Measurements from ENCODE around the gene SLC38A2.

Gene SLC38A2

GRCh38 chr12:46376579-46376978 lies 4.0 kb upstream of the SLC38A2 start:
- TF ChIP-seq CTCF (IDR thresholded peaks at IDR 0.05; ENCODE audit: low read depth, low read length, poor library complexity, severe bottlenecking) (no peak), EZH2phosphoT487 (IDR thresholded peaks at IDR 0.05; ENCODE audit: borderline replicate concordance, low read length) (no peak)
- H4K20me1 ChIP-seq (ENCODE audit: control insufficient read depth, insufficient read depth, low read depth, low read length), result no peaks in the 10 kb centered on the region
- no peak overlapping the region for H3K27ac ChIP-seq (ENCODE audit: low read depth, low read length)
- H3K79me2 ChIP-seq (ENCODE audit: control insufficient read depth, low read length), result peaks cover 10% of the 10 kb centered on the region
- H3K9me3 ChIP-seq (ENCODE audit: control insufficient read depth, insufficient read depth, low read length), result no peaks in the 10 kb centered on the region
- H3K4me3 ChIP-seq (ENCODE audit: low read length), result no peak overlapping the region
- no peaks in the 10 kb centered on the region for H3F3A ChIP-seq (ENCODE audit: control insufficient read depth, insufficient read depth)
- peaks cover 23% of the 10 kb centered on the region for H3K27me3 ChIP-seq (ENCODE audit: control insufficient read depth, low read length)
- no peaks in the 10 kb centered on the region for H3K9me2 ChIP-seq (replicated peaks; ENCODE audit: control insufficient read depth, low read length)
- no peak overlapping the region for H3K4me2 ChIP-seq (ENCODE audit: low read length)
- peaks cover 12% of the 10 kb centered on the region for H3K4me1 ChIP-seq (ENCODE audit: control insufficient read depth, low read length)
- H3K36me3 ChIP-seq (ENCODE audit: control insufficient read depth, low read length), result peaks cover 4% of the 10 kb centered on the region; the same call in 1 of the 2 replicates

GRCh38 chr12:46374711-46375110 lies 2.1 kb upstream of the SLC38A2 start:
- H3K27me3 ChIP-seq (ENCODE audit: control insufficient read depth, low read length), result peaks cover 23% of the 10 kb centered on the region
- H3K4me1 ChIP-seq (ENCODE audit: control insufficient read depth, low read length), result peaks cover 26% of the 10 kb centered on the region
- no peak overlapping the region for H3K27ac ChIP-seq (ENCODE audit: low read depth, low read length)
- H3K79me2 ChIP-seq (ENCODE audit: control insufficient read depth, low read length), result peaks cover 28% of the 10 kb centered on the region
- peaks cover 22% of the 10 kb centered on the region for H3K36me3 ChIP-seq (ENCODE audit: control insufficient read depth, low read length)
- TF ChIP-seq CTCF (IDR thresholded peaks at IDR 0.05; ENCODE audit: low read depth, low read length, poor library complexity, severe bottlenecking) (no peak), EZH2phosphoT487 (IDR thresholded peaks at IDR 0.05; ENCODE audit: borderline replicate concordance, low read length) (no peak)
- no peaks in the 10 kb centered on the region for H3K9me3 ChIP-seq (ENCODE audit: control insufficient read depth, insufficient read depth, low read length)
- no peak overlapping the region for H3K4me3 ChIP-seq (ENCODE audit: low read length)
- H3K4me2 ChIP-seq (ENCODE audit: low read length), result no peak overlapping the region
- H3K9me2 ChIP-seq (replicated peaks; ENCODE audit: control insufficient read depth, low read length), result no peaks in the 10 kb centered on the region
- H4K20me1 ChIP-seq (ENCODE audit: control insufficient read depth, insufficient read depth, low read depth, low read length), result peaks cover 13% of the 10 kb centered on the region
- no peaks in the 10 kb centered on the region for H3F3A ChIP-seq (ENCODE audit: control insufficient read depth, insufficient read depth)

GRCh38 chr12:46374310-46374709 lies 1.7 kb upstream of the SLC38A2 start:
- Histone ChIP-seq H3K36me3 (ENCODE audit: control insufficient read depth, low read length) (peaks cover 26% of the 10 kb centered on the region), H3K4me2 (ENCODE audit: low read length) (no peak overlapping the region), H3K79me2 (ENCODE audit: control insufficient read depth, low read length) (peaks cover 32% of the 10 kb centered on the region), H3K4me1 (ENCODE audit: control insufficient read depth, low read length) (peaks cover 28% of the 10 kb centered on the region), H3K27ac (ENCODE audit: low read depth, low read length) (no peak overlapping the region), H3K9me2 (replicated peaks; ENCODE audit: control insufficient read depth, low read length) (no peaks in the 10 kb centered on the region), H4K20me1 (ENCODE audit: control insufficient read depth, insufficient read depth, low read depth, low read length) (peaks cover 17% of the 10 kb centered on the region), H3K4me3 (ENCODE audit: low read length) (no peak overlapping the region), H3K27me3 (ENCODE audit: control insufficient read depth, low read length) (peaks cover 23% of the 10 kb centered on the region), H3F3A (ENCODE audit: control insufficient read depth, insufficient read depth) (no peaks in the 10 kb centered on the region), H3K9me3 (ENCODE audit: control insufficient read depth, insufficient read depth, low read length) (no peaks in the 10 kb centered on the region)
- TF ChIP-seq EZH2phosphoT487 (IDR thresholded peaks at IDR 0.05; ENCODE audit: borderline replicate concordance, low read length) (no peak), CTCF (IDR thresholded peaks at IDR 0.05; ENCODE audit: low read depth, low read length, poor library complexity, severe bottlenecking) (no peak)

Data from DOHH2 (cell line).